ENCODE measurements around the gene MBD3L4. TPM values are rescaled to one million over a fixed set of nuclear protein-coding genes. Genes with fewer than 3 reads are reported as not detected.

Gene MBD3L4
- total RNA-seq, 1 experiment from 2014 or later: not detected

DNA sequence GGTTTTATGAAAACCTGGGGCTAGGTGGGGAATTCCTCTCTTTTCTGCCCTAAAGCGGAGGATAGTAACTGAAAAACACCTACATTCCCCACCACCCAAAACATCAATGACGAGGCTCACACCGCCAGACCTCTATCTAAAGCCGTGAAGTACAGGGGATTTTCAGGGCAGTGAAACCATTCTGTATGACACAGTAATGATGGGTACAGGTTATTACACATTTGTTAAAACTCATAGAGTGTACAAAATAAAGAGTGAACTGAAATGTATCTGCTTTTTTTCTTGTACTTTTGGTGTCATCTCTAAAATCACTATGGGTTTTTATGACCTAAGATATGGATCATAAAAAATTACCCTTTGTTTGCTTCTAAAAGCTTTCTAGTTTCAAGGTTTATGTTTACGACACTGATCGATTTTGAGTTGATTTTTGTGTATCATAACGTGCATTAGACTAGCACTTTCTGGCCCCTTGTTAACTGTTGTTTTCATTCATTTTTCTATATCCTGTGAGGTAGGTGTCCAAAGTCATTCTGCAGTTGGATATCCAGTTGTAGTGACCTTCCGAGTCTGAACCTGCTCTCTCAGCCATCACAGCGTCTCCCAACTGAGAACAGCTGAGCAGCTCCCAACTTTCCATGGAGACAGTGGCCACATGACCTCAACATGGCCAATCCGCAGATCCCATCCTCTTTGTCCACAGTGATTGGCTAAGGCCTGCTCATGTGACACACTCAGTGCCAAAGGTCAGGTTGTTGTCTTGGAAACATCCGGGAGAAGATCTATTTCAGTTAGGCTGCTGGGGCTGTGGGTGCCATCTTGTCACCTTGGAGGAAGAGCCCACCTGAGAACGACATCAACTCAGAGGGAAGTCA lies 29.0 kb downstream of the MBD3L4 start:
- H3K9me3 ChIP-seq: 0 out of 2 replicates have a peak, but pooled peaks cover 5% of the 10 kb centered on the region
- no peaks in the 10 kb centered on the region for H3K4me1 ChIP-seq
- no peak overlapping the region for H3K4me3 ChIP-seq (ENCODE audit: low read depth, low read length)
- H3K27me3 ChIP-seq (replicated peaks; ENCODE audit: control insufficient read depth, insufficient read depth, low read length): no peaks in the 10 kb centered on the region
- Mint-ChIP-seq H3K4me1 (ENCODE audit: low read depth, unreplicated experiment) (no peaks in the 10 kb centered on the region), H3K4me3 (ENCODE audit: unreplicated experiment) (no peak overlapping the region), H3K27me3 (ENCODE audit: insufficient read depth, unreplicated experiment) (no peaks in the 10 kb centered on the region), H3K27ac (ENCODE audit: unreplicated experiment) (no peak overlapping the region), H3K36me3 (ENCODE audit: insufficient read depth, unreplicated experiment) (no peaks in the 10 kb centered on the region), H3K9me3 (ENCODE audit: unreplicated experiment) (no peaks in the 10 kb centered on the region)
- ChIA-PET CTCF (no interaction called here), POLR2A (no interaction called here)
- intact Hi-C loops (cut with micrococcal nuclease; ENCODE audit: unreplicated experiment): no loop called here
- no TSS peak for BruUV-seq (replicated peaks)
- no peaks in the 10 kb centered on the region for H3K36me3 ChIP-seq (ENCODE audit: control insufficient read depth, insufficient read depth, low read length)
- TF ChIP-seq CTCF (IDR thresholded peaks at IDR 0.05; ENCODE audit: insufficient read depth in 1 of 2, low read depth in 1 of 2, low read length in 1 of 2, severe bottlenecking in 1 of 2, unreplicated experiment in 1 of 2): no peak
- DNase-seq: peak in 1 of 2 experiments; percentile 34

- BruUV-seq (replicated peaks): no TSS peak
- Mint-ChIP-seq H3K36me3 (ENCODE audit: insufficient read depth, unreplicated experiment) (no peaks in the 10 kb centered on the region), H3K27ac (ENCODE audit: unreplicated experiment) (no peak overlapping the region), H3K4me1 (ENCODE audit: low read depth, unreplicated experiment) (no peaks in the 10 kb centered on the region), H3K27me3 (ENCODE audit: insufficient read depth, unreplicated experiment) (no peaks in the 10 kb centered on the region), H3K9me3 (ENCODE audit: unreplicated experiment) (no peaks in the 10 kb centered on the region), H3K4me3 (ENCODE audit: unreplicated experiment) (no peak overlapping the region)
- H3K27me3 ChIP-seq (replicated peaks; ENCODE audit: control insufficient read depth, insufficient read depth, low read length): no peaks in the 10 kb centered on the region
- CTCF ChIA-PET: no interaction called here
- POLR2A ChIA-PET: no interaction called here
- H3K4me3 ChIP-seq (ENCODE audit: low read depth, low read length): no peak overlapping the region
- no peaks in the 10 kb centered on the region for H3K9me3 ChIP-seq
- DNase-seq: no peak
- intact Hi-C loops (cut with micrococcal nuclease; ENCODE audit: unreplicated experiment): no loop called here
- no peaks in the 10 kb centered on the region for H3K4me1 ChIP-seq
- H3K36me3 ChIP-seq (ENCODE audit: control insufficient read depth, insufficient read depth, low read length): no peaks in the 10 kb centered on the region
- no peak for TF ChIP-seq CTCF (IDR thresholded peaks at IDR 0.05; ENCODE audit: insufficient read depth in 1 of 2, low read depth in 1 of 2, low read length in 1 of 2, severe bottlenecking in 1 of 2, unreplicated experiment in 1 of 2)
Observed at GRCh38 chr19:7007859-7008258, 32.1 kb downstream of the MBD3L4 start.

- H3K4me1 Mint-ChIP-seq (ENCODE audit: low read depth, unreplicated experiment): no peaks in the 10 kb centered on the region
- H3K9me3 Mint-ChIP-seq (ENCODE audit: unreplicated experiment): no peaks in the 10 kb centered on the region
- no peaks in the 10 kb centered on the region for H3K36me3 Mint-ChIP-seq (ENCODE audit: insufficient read depth, unreplicated experiment)
- BruUV-seq (replicated peaks): no TSS peak
- no peaks in the 10 kb centered on the region for H3K9me3 ChIP-seq
- H3K4me3 ChIP-seq (ENCODE audit: low read depth, low read length): no peak overlapping the region
- POLR2A ChIA-PET: no interaction called here
- H3K27me3 ChIP-seq (replicated peaks; ENCODE audit: control insufficient read depth, insufficient read depth, low read length): no peaks in the 10 kb centered on the region
- TF ChIP-seq CTCF (IDR thresholded peaks at IDR 0.05; ENCODE audit: insufficient read depth in 1 of 2, low read depth in 1 of 2, low read length in 1 of 2, severe bottlenecking in 1 of 2, unreplicated experiment in 1 of 2): no peak
- CTCF ChIA-PET: no interaction called here
- no peaks in the 10 kb centered on the region for H3K4me1 ChIP-seq
- H3K27ac Mint-ChIP-seq (ENCODE audit: unreplicated experiment): no peak overlapping the region
- no peaks in the 10 kb centered on the region for H3K27me3 Mint-ChIP-seq (ENCODE audit: insufficient read depth, unreplicated experiment)
- H3K4me3 Mint-ChIP-seq (ENCODE audit: unreplicated experiment): no peak overlapping the region
- H3K36me3 ChIP-seq (ENCODE audit: control insufficient read depth, insufficient read depth, low read length): no peaks in the 10 kb centered on the region
- intact Hi-C loops (cut with micrococcal nuclease; ENCODE audit: unreplicated experiment): no loop called here
- DNase-seq: peak in 1 of 2 experiments; percentile 35
Observed at GRCh38 chr19:7006135-7006704, 33.8 kb downstream of the MBD3L4 start.
